HG02763 (cell line): ENCODE results near the gene MYOM1.

Experiments used
- ATAC-seq: cut with Tn5 transposase; IDR thresholded peaks from one replicate; pipeline ENCODE4 v1.9.1; 2021; ENCODE audit warnings: mild to moderate bottlenecking, moderate library complexity; ENCODE audit not compliant: unreplicated experiment

Gene MYOM1

DNA sequence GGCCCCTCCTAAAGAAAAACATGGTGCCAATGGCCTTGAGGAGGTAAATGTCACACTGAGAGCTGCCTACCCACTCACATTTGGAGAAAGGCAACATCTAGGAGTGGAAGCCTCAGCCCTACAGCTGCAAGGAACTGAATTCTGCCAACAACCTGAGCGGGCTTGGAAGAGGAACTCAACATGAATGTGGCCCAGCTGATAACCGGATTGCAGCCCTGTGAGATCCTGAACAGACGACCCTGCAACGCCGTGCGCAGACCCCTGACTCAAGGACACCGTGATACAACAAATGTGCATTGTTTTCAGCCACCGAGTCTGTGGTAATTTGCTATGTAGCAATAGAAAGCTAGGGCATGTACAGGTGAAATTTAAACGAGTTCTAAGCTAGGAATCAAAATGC is 99.4 kb downstream of the MYOM1 start:
- no peak for ATAC-seq

DNA sequence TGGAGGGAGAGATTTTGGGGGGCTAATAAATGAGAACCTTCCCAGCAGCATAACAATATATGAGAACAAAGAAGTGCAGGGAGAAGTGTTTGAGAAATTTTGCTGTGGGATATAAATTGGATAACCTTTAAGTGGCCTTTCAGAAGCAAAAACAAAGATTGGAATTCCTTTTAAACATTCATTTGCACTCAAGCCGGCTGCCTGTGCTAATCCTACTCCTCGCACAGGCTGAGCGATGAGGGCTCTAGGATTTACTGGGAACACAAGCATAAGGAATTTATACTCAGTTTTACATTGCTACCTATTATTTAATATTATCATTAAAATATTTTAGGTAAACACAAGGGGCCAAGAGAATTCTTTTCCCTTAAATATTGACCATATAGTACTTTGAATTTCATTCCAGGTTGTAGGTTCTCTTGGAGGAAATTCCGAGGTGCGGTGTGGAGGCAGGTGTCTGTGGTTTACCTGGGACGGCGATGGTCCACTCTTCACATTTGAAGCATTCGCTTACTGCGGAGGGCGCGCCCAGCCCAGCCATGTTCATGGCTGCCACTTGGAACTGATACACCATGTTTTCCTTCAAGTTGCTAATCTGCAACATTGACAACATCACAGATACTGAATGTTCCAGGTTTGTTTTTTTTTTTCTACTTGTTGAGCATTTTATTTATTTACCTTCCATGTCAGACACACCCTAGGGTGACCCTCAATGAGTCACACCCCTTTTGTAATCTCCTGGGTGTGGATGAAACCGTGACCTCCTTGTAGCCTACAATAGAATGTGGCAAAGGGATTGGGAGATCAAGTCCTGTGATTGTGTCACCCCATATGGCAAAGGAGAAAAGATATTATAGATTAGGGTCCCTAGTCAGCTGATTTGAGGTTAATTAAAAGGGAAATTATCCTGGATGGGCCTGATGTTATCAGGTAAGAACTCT is 100.1 kb downstream of the MYOM1 start:
- ATAC-seq: no peak

DNA sequence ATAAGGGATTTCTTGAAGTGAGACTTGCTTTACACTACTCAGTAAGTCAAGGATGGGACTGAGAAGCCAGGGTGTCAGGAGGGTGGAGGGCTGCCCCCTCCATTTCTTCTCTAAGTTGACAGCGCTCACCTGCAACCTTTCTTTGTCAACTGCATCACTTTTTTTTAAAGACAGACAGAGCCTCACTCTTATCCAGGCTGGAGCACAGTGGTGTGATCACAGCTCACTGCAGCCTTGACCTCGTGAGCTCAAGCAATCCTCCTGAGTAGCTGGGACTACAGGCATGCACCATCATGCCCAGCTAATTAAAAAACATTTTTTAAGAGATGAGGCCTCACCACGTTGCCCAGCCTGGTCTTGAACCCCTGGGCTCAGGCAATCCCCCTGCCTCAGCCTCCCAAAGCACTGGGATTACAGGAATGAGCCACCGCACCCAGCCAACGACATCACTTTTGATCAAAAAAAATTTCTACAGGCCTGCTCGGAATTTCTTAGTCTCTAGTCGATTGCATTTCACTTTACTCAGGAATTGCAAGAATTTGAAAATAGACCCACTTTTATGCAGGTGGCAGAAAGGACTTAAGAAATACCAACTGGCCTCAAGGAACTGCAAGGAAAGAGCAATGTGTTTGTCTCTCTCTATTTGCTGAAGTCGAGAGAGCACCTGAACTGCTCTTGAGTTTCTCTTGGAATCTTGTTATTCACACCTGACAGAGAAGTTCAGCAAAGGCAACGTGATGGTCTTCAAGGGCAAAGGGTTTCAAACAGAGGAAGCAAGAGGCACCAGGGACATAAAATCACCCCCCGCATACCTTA is 101.4 kb downstream of the MYOM1 start:
- ATAC-seq: no peak

DNA sequence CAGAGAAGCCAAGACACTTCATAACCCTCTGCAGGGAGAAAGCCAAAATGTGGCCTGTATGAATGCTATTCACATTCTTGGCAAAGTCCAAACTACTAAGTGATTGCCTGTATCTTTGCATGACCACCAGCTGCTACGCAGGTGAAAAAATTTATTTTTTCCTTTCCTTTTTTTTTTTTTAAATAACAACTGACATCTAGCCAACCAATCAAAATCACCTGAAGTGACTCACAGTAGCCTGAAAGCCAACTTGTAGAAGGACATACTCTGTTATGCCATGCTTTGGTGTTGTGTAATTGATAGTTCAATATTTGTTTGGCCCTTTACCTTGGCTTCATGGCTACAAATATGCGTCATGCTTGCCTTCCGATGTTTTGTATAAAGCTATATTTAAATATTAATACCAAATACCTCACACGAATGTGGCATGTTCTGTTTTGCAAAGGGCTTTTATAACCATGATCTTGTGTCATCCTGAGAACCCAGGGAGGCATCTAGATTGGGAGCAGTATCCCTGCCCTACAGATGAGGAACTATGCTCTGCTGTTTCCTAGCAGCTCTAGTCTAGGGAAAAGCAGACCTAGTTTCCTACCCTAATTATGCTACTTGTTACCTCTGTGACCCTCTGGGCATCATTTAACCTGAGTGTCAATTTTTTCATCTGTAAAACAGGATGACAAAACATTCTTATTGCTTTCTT is 102.1 kb downstream of the MYOM1 start:
- no peak for ATAC-seq

DNA sequence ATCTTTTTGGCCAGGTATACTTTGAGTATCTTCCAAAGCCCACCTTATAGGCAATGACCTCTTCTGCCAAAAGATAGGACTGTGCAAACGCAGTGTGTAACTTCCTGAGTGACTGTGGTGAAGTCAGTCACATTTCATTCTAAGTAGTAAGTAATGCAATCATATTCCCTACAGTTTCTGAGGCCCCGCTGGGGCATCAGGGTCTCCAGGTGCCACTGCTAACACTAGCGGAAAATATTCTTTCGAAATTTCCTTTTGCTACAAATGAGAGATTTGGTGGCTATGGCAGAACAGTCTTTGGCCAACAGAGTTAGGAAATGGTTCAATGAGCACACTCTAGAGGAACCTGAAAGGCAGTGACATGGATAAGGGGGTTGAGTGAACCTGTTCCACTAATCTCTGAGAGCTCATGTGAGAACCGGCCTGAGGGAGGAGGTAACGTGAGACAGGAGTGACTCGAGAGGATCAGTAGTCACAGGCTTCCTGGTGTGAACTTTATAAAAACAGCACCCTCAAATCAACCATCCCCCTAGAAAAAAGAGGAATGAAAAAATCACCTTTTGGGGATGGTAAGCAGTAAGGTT is 104.2 kb downstream of the MYOM1 start:
- ATAC-seq: no peak

DNA sequence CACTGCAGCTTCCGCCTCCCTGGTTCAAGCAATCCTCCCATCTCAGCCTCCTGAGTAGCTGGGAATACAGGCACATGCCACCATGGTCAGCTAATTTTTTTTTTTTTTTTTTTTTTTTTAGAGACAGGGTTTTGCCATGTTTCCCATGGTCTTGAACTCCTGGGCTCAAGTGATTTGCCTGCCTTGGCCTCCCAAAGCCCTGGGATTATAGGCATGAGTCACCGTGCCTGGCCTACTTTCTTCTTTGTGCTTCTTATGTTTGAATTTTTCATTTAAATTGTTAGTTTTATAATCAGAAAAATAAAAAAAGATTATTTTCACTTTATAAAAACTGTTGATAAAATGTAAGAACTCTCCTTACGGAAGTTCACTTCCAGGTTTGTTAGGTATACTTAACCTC is 105.3 kb downstream of the MYOM1 start:
- no peak for ATAC-seq

DNA sequence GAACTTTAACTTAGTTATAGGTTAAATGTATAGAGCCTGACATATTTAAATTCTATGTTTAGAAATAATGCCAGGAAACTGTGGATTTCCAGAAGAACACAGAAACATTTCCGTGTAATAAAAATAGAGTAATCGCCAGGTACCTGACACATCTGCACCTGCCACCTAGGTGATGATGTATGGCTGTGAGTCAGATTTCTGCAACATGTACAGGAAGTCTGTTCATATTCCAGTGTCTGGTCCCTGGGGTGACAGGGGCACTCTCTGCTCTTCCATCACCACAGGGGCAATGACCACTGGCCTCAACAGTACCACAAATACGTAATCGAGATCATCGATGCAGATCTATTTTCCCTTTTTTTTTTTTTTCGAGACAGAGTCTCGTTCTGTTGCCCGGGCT is 105.7 kb downstream of the MYOM1 start:
- no peak for ATAC-seq

DNA sequence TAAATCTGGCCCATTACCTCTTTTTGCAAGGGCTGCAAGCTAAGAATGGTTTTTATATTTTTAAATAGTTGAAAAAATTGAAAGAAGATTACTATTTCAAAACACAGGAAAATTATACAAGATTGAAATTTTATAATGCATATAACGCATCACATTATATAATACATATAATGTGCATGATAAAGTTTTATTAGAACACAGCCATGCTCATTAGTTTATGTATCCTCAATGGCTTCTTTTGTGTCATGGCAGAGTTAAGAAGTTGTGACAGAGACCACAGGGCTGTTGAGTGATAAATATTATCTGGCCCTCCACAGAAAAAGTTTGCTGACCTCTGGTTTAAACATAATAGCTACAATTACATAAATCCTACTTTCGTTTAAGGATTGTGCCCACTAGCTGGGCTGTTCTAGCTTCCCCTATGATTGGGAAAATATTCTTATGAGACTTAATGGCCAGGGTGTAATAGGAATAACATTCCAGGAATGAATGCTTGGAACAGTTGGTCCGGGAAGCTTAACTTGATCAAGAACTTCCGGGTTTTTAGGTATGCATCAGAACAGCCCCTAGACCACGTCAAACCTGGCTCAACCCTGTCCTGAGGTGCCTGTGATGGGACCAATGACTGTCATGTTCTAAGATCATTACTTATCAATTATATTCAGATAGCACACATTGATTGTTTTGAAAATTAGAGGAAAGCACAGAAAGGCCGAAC is 108.1 kb downstream of the MYOM1 start:
- ATAC-seq: no peak

DNA sequence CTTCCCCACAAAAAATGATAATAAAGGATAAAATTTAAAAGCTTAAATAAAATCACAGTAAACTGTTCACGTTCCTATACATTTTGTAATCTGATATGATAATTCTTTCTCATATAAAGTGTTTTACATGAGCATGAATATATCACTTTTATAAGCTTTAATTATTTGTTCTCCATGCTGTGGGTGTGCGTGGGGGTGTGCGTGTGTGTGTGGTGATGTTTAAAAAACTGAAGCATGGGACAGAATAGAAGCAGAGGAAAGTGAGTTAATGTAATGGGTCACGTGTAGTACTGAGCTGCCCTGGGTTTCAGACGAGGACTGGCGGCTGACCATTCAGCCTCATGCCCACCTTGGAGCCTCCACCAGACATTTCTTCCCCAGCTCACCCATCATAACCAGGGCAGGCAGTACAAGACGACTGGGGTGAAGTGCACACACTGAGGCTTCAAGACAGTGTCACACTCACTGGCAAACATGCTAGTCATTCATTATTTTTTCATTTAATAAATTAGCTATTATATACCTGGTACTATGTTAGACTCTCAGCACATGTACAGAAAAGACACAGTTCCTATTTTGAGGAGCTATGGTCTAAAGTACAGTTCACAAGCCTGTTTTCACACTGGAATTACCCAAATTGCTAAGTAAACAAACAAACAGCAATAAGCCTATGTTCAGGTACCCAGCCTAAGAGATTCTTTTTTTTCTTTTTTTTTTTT is 109.6 kb downstream of the MYOM1 start:
- peak; percentile 63 for ATAC-seq

DNA sequence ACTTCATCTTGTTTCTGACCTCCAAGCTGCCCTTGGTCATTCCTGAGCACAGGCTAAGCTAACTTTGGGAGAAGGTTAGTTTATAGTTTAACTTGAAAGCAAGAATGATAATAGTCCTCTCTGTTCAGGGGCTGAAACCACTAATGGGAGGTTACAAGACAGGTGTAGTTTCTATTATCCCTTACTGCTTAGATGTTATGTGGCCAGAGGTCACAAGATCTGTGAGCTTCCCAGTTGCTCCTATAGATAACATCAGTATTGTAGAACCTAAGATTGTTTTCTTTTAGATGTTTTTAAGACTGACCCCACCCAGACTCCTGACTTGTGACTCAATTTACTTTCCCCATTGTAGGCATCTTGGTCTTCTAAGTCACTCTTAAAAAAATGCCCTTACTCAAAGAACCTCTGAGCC is 112.0 kb downstream of the MYOM1 start:
- ATAC-seq: no peak

DNA sequence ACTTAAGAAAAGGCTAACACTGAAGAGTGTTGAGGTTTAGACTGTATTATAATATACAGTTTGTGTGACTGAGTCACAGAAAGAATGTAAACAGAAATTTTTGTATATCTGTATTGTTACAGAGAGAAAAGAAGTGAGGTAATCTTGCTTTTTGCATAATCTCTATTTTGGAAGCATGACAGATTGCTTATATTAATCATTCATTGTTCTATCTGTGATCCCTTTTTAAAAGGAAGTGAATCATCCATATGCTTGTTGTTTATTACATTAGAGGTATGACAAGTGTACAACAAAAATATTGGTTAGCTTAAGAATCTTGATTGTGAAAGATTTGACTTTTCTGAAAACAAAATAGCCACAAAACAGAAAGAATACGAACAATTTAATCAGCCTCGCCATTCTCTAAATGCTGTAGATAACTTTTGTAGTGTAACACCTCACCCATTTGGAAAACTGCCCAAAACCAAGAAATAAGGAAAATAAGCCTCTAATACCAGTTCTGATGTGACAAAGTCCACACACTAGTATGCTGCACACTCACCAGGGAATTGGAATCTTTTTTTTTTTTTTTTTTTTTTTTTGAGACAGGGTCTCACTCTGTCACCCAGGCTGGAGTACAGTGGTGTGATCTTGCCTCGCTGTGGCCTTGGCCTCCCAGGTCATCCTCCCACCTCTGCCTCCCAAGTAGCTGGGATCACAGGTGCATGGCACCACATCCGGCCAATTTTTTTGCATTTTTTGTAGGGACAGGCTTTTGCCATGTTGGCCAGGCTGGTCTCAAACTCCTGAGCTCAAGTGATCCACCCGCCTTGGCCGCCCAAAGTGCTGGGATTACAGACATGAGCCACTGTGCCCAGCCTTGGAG is 115.3 kb downstream of the MYOM1 start:
- no peak for ATAC-seq

DNA sequence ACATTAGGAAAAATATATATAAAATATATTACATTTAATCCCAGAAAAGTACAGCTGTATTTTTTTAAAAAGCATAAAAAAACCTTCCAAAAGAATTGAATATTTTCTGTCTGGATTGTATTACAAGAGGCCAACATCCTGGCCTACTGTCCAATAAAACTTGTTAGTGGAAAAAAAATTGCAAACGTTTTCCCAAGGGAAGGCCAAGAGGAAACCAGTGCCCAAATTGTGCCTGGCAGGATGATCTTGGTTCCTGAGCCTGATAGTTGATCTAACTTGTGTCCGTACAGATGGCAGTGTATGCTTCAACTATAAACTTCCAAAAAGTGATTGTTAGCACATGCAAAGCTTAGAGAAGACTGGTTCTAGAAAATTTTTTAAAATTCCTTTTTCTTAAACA is 116.2 kb downstream of the MYOM1 start:
- ATAC-seq: no peak

DNA sequence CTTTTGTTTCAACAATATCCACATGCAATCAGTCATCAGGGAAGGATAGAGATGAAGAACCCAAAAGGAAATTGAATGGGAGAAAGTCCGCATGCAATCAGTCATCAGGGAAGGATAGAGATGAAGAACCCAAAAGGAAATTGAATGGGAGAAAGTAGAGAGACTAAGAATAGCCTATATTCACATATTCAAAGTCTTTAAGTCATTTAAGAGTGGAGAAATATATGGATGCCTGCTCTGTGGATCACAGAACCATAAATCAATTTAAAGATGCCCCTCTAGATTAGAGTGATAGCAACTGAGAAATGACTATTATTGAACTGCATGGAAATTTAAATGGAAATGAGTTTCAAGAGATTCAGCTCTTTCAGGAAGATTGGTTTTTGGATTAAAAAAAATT is 116.8 kb downstream of the MYOM1 start:
- ATAC-seq: no peak

DNA sequence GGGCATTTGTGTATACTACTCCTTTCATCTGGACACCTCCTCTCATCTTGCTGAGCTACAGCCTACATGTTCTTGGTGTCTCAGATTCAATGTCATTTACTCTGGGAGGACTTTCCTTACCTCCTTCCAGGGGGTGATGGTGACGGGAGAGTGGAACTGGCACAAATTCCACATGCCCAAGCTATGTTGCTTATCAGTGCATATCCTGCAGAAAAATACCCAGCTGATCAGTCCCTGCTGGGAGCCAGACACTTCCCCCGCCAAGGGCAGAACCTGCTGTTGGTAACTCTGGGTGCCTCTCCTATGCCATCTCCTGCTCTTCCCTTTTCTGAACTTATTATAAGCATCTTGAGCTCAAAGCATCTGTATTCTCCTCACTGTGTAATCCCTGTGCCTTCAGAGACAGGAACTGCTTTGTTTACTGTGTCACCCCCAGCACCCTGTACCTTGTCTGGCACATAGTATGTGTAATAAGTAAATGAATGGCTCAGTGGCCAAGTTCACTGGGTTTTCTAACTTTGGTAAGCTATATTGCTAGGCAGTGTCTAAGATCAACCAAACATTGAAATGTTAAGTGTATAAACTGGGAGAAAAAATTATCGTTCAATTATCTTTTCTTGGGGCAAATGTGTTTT is 119.2 kb downstream of the MYOM1 start:
- ATAC-seq: no peak

DNA sequence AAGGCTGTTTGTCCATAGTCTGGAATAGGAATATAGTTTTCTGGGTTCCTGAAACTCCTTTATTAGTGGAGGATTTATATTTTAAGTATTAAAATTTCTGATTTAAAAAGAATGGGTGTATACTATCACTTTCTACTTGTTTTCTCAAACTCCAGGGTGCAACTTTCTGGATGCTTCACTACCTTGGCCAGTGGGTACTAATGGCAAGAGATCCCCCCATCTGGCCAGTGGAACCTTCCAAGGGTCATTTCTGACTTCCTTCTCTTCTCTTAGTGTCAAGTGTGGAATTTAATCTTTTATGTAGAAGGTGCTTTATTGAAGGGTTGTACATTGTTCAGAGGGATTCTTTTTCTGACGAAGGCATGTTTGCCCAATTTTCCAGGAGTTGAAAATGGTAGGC is 120.4 kb downstream of the MYOM1 start:
- ATAC-seq: no peak

DNA sequence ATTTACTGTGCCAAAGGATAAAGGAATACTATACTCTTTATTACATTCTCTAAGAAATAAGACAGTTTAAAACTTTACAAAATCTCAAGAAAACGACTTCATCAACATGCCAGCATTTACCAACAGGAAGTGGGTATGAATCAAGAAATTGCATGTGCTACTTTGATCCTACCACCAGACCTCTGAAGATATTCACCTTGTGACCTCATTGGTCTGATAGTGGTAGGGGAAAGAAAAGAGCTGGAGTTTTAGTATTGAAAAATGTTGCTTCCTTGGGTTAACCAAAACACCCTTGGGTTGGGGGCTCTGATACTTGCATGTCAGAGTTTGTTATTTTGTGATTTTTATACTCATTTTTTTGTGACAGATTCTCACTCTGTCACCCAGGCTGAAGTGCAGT is 122.7 kb downstream of the MYOM1 start:
- ATAC-seq: no peak

DNA sequence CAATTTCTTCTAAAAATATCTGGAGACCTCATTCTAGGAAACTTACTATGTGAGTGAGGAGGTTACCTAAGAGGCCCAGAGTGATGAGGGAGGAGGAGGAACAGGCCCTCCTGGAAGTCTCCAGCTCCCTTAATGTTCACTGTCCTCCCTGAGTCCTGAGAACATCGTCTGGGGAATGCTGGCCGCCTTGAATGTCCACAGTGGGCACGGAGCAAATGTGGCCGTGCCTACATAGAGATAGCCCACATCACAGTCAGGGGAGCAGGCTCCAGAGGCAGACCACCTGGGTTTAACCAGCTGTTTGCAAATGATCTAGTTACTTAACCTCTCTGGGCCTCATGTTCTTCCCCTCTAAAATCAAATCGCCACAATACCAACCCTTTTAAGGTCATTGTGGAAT is 123.8 kb downstream of the MYOM1 start:
- ATAC-seq: no peak

DNA sequence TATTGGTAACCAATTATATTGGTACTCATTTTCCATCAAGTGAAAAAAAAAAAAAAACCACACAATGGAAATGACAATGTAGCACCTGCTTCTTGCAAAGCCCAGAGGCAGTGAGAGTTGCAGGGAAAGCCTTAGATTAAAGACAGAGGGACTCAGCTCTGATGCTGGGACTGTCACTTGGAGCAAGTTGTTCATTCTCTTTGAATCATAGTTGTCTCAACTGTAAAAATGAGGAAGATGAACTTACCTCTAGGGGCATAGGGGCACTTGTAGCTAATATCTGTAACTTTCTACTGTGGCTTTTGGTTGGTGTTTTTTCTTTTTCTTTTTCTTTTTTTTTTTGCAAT is 125.5 kb downstream of the MYOM1 start:
- ATAC-seq: no peak
